Pancreas (tissue), 10 donors: ENCODE measurements around the gene ABCC1. TPM values are rescaled to one million over a fixed set of nuclear protein-coding genes. Genes with fewer than 3 reads are reported as not detected.
A peak's percentile ranks its signal among the peaks of the same experiment; 100 is the strongest.

ENCODE experiments used
- ATAC-seq, 4 donors: fragments of 200-7000 bp; cut with Tn5 transposase; one replicate each; pipeline versions ENCODE4 v1.8.0 to v1.9.1; 2020; ENCODE audit warnings: mild to moderate bottlenecking in 4 of 4, moderate library complexity in 4 of 4
- DNase-seq, 6 donors: peaks; one replicate each; pipeline ENCODE4 v3.0.0-alpha.2; 2020
- FAIRE-seq: peaks from 2 replicates; lab custom pipeline; 2012; peaks lifted over from hg19 to GRCh38; lab: Jason Lieb, UNC
- H3K27ac ChIP-seq, 4 donors: fragments of 200-600 bp; sonication (generic); 1 replicate in 3 of 4; 2 replicates in 1 of 4; pipeline versions ENCODE4 v1.5.0 to v1.8.0; 2020
- H3K27me3 ChIP-seq, 4 donors: fragments of 200-600 bp; one replicate each; pipeline ENCODE4 v1.8.0; 2021
- H3K36me3 ChIP-seq, 3 donors: fragments of 200-600 bp; sonication (generic) in 1 of 3; one replicate each; pipeline versions ENCODE4 v1.5.0 to v1.8.0; 2020 to 2021
- H3K4me1 ChIP-seq, 3 donors: fragments of 200-600 bp; one replicate each; pipeline ENCODE4 v1.8.0; 2021
- H3K4me3 ChIP-seq, 4 donors: fragments of 200-600 bp; sonication (generic) in 2 of 4; one replicate each; pipeline versions ENCODE4 v1.5.0 to v1.8.0; 2020 to 2021
- H3K9me3 ChIP-seq, 4 donors: fragments of 200-600 bp; one replicate each; pipeline ENCODE4 v1.8.0; 2021
- CTCF ChIP-seq, 4 donors: fragments of 200-600 bp; sonication (generic) in 3 of 4; IDR thresholded peaks; one replicate each; pipeline versions ENCODE4 v1.5.0 to v1.8.0; 2021; ENCODE audit warnings: antibody characterized with exemption in 4 of 4
- WGBS, 2 donors: extraction: QIAGEN DNeasy Blood & Tissue Kit; methylation state at CpG; one replicate each; pipeline ENCODE4 v1.1.7; 2013; 5-methylcytosine and 5-hydroxymethylcytosine counted together
- intact Hi-C, 3 donors: fragments of 100-400 bp; cut with DNase I; formaldehyde crosslinking; loops; one replicate each; pipeline versions ENCODE4 v1.11.1 to v1.14.2; 2022
- polyA plus RNA-seq, 2 donors: library from polyadenylated mRNA; stranded (reverse); fragments of 200-250 nt; gene quantifications; one replicate each; pipeline ENCODE4 v1.2.3, GENCODE V29; 2013
- total RNA-seq, 6 donors: library from RNA; stranded (reverse); fragmentation: NEBNext Ultra II Directional in 4 of 6; extraction: Animal tissue kit (Norgen Biotek cat#: 25700) in 4 of 6; gene quantifications; one replicate each; pipeline versions ENCODE4 v1.2.1 to v1.2.4, GENCODE V29; 2021 to 2023
- donor health status: healthy with polysubstance abuse.
- donor health status: DM: no; HTN: no; CAD: no; lungs with moderate emphysema.
- donor health status: DM: no; HTN: no; CAD: no.
- donor health status: control.
- donor health status: control.
- donor health status: Bipolar disorder and iron deficiency.
- donor health status: DM: yes; HTN: yes; CAD: no.
- donor health status: DM: no; HTN: no; CAD: no.
- donor health status: DM: no; HTN: no; CAD: no.
- donor health status: DM: yes; HTN: yes; CAD: no.

The ABCC1 gene
- total and polyA plus RNA-seq, 8 donors: 8.5 to 16.8 (median 12.0) TPM

- intact Hi-C loops: no loop called here
- WGBS, 2 donors: 0 to 3% methylated on average over 1 of the region's 1 CpG
- no peaks in the 10 kb centered on the region for H3K36me3 ChIP-seq
- FAIRE-seq (no peak), ATAC-seq (no peak), DNase-seq (no peak)
- peaks cover 0 to 13% (median 8%) of the 10 kb centered on the region in 3 donors for H3K4me1 ChIP-seq
- no peak overlapping the region for H3K27ac ChIP-seq
- H3K4me3 ChIP-seq: no peak overlapping the region
- TF ChIP-seq CTCF (IDR thresholded peaks at IDR 0.05): no peak
- no peaks in the 10 kb centered on the region for H3K9me3 ChIP-seq
- no peaks in the 10 kb centered on the region for H3K27me3 ChIP-seq
These were observed 54.4 kb downstream of the ABCC1 start for GRCh38 chr16:16003719-16004313.

GRCh38 chr16:16004314-16004749 is 54.9 kb downstream of the ABCC1 start:
- FAIRE-seq (no peak), ATAC-seq (peak in 3 of 4 donors; percentile 37 to 65 (median 41)), DNase-seq (no peak)
- Histone ChIP-seq H3K27me3 (no peaks in the 10 kb centered on the region), H3K4me3 (no peak overlapping the region), H3K4me1 (peaks cover 0 to 11% (median 8%) of the 10 kb centered on the region in 3 donors), H3K36me3 (no peaks in the 10 kb centered on the region), H3K9me3 (no peaks in the 10 kb centered on the region), H3K27ac (no peak overlapping the region)
- WGBS, 2 donors: 27 to 31% methylated on average over 5 of the region's 5 CpGs
- intact Hi-C loops: no loop called here
- no peak for TF ChIP-seq CTCF (IDR thresholded peaks at IDR 0.05)

GRCh38 chr16:16005721-16006120 is 56.3 kb downstream of the ABCC1 start:
- Histone ChIP-seq H3K27ac (no peak overlapping the region), H3K36me3 (no peaks in the 10 kb centered on the region), H3K9me3 (no peaks in the 10 kb centered on the region), H3K27me3 (no peaks in the 10 kb centered on the region), H3K4me1 (peaks cover 0 to 11% (median 8%) of the 10 kb centered on the region in 3 donors), H3K4me3 (no peak overlapping the region)
- 80 to 84% methylated on average over 8 of the region's 8 CpGs for WGBS, 2 donors
- TF ChIP-seq CTCF (IDR thresholded peaks at IDR 0.05): no peak
- intact Hi-C loops: no loop called here
- FAIRE-seq: no peak
- DNase-seq: no peak
- no peak for ATAC-seq

GRCh38 chr16:16006650-16007049 is 57.2 kb downstream of the ABCC1 start:
- Histone ChIP-seq H3K27me3 (no peaks in the 10 kb centered on the region), H3K4me1 (peaks cover 0 to 9% (median 8%) of the 10 kb centered on the region in 3 donors), H3K4me3 (no peak overlapping the region), H3K36me3 (no peaks in the 10 kb centered on the region), H3K27ac (no peak overlapping the region), H3K9me3 (no peaks in the 10 kb centered on the region)
- TF ChIP-seq CTCF (IDR thresholded peaks at IDR 0.05): no peak
- ATAC-seq (no peak), FAIRE-seq (no peak), DNase-seq (no peak)
- 80 to 81% methylated on average over 8 of the region's 8 CpGs for WGBS, 2 donors
- intact Hi-C loops: no loop called here

- DNase-seq (no peak), FAIRE-seq (no peak), ATAC-seq (no peak)
- Histone ChIP-seq H3K27me3 (no peaks in the 10 kb centered on the region), H3K27ac (no peak overlapping the region), H3K9me3 (no peaks in the 10 kb centered on the region), H3K4me3 (no peak overlapping the region), H3K4me1 (peaks cover 0 to 8% (median 8%) of the 10 kb centered on the region in 3 donors), H3K36me3 (no peaks in the 10 kb centered on the region)
- whole genome bisulfite sequencing, 2 donors: 86 to 88% methylated on average over 11 of the region's 11 CpGs
- intact Hi-C loops: no loop called here
- no peak for TF ChIP-seq CTCF (IDR thresholded peaks at IDR 0.05)
These were observed 58.3 kb downstream of the ABCC1 start for GRCh38 chr16:16007743-16008111.
